Gastrocnemius medialis (tissue), 4 donors: Measurements from ENCODE around the gene DND1. TPM values are rescaled to one million over a fixed set of nuclear protein-coding genes. Genes with fewer than 3 reads are reported as not detected.
"Not testable (repeated sequence)": the region's sequence is repeated elsewhere in the genome, so short reads cannot be mapped to it uniquely, and the experiment has no call there.

Source experiments
- ATAC-seq, 2 donors: fragments of 150-250 bp; one replicate each; pipeline ENCODE4 v1.9.1; 2016
- DNase-seq, 2 donors: peaks; one replicate each; pipeline ENCODE4 v3.0.0-alpha.2; 2019
- H3K27ac ChIP-seq, 4 donors: fragments of 200-600 bp; sonication (generic); 1 replicate in 1 of 4; 2 replicates in 3 of 4; pipeline ENCODE4 v1.5.1; 2016 to 2018; ENCODE audit warnings: mild to moderate bottlenecking in 2 of 4, moderate library complexity in 1 of 4
- H3K27me3 ChIP-seq, 3 donors: fragments of 200-600 bp; sonication (generic) in 2 of 3; 1 replicate in 1 of 3; 2 replicates in 2 of 3; pipeline versions ENCODE4 v1.5.1 to v1.6.0; 2016 to 2019; ENCODE audit warnings: mild to moderate bottlenecking in 1 of 3, moderate library complexity in 1 of 3
- H3K36me3 ChIP-seq, 2 donors: fragments of 200-600 bp; sonication (generic) in 1 of 2; one replicate each; pipeline ENCODE4 v1.5.1; 2017 to 2018
- H3K4me1 ChIP-seq, 2 donors: fragments of 200-600 bp; sonication (generic) in 1 of 2; one replicate each; pipeline ENCODE4 v1.5.1; 2016 to 2017; ENCODE audit warnings: mild to moderate bottlenecking in 2 of 2
- H3K4me3 ChIP-seq, 4 donors: fragments of 200-600 bp; sonication (generic) in 3 of 4; 1 replicate in 1 of 4; 2 replicates in 3 of 4; pipeline ENCODE4 v1.5.1; 2016 to 2019; ENCODE audit warnings: mild to moderate bottlenecking in 2 of 4
- H3K9me3 ChIP-seq, 3 donors: fragments of 200-600 bp; sonication (generic) in 2 of 3; 1 replicate in 1 of 3; 2 replicates in 2 of 3; pipeline ENCODE4 v1.5.1; 2016 to 2019
- POLR2A ChIP-seq, 2 donors: fragments of 450-650 bp; IDR thresholded peaks; one replicate each; pipeline ENCODE4 v1.6.1; 2017; ENCODE audit warnings: antibody characterized with exemption in 2 of 2, mild to moderate bottlenecking in 2 of 2, moderate library complexity in 2 of 2
- in situ Hi-C, 4 donors: fragments of 200-750 bp; cut with MboI; loops; one replicate each; pipeline versions ENCODE4 v1.15.0 to v1.8.0; 2017; ENCODE audit warnings: low sequenced_read_pairs in 4 of 4
- intact Hi-C: fragments of 100-400 bp; cut with DNase I; formaldehyde crosslinking; loops from one replicate; pipeline ENCODE4 v1.15.1; 2023; ENCODE audit warnings: low total_unique reads
- microRNA-seq, 2 donors: library from miRNA; unstranded; fragments of <30 nt; microRNA quantifications; one replicate each; pipeline ENCODE4, GENCODE V29; 2016; ENCODE audit warnings: borderline replicate concordance in 2 of 2
- total RNA-seq, 4 donors: library from RNA; depleted of rRNA; stranded (reverse); fragments of >200 nt; gene quantifications; one replicate each; pipeline versions ENCODE4 v1.1.0 to v1.2.3, GENCODE V29; 2016
- TF ChIP-seq, protein P1 (sequence below), 5 experiments: fragments of 450-650 bp in 3 of 5; fragments of 200-600 bp in 2 of 5; sonication (generic) in 2 of 5; IDR thresholded peaks in 4 of 5; conservative IDR thresholded peaks in 1 of 5; 1 replicate in 4 of 5; 2 replicates in 1 of 5; pipeline ENCODE4 v1.5.1; 2016 to 2019; ENCODE audit warnings: antibody characterized with exemption in 5 of 5, mild to moderate bottlenecking in 3 of 5, moderate library complexity in 3 of 5

The DND1 gene
- total RNA-seq, 4 donors from 2014 or later, result 0.20 to 5.0 (median 1.8) TPM; not detected in 1

DNA sequence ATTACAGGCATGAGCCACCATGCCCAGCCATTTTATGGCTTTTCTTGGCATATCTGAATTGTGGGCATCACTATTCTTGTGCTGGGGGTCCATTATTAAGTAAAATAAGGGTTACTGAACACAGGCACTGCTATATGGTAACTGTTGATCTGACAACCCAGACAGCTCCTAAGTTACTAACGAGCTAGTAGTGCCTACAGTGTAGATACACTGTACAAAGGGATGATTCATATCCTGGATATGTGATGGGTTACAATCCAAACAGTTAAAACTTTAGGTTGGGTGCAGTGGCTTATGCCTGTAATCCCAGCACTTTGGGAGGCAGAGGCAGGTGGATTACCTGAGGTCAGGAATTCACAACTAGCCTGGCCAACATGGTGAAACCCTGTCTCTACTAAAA lies 44.7 kb downstream of the DND1 start:
- TF ChIP-seq, protein P1, sequence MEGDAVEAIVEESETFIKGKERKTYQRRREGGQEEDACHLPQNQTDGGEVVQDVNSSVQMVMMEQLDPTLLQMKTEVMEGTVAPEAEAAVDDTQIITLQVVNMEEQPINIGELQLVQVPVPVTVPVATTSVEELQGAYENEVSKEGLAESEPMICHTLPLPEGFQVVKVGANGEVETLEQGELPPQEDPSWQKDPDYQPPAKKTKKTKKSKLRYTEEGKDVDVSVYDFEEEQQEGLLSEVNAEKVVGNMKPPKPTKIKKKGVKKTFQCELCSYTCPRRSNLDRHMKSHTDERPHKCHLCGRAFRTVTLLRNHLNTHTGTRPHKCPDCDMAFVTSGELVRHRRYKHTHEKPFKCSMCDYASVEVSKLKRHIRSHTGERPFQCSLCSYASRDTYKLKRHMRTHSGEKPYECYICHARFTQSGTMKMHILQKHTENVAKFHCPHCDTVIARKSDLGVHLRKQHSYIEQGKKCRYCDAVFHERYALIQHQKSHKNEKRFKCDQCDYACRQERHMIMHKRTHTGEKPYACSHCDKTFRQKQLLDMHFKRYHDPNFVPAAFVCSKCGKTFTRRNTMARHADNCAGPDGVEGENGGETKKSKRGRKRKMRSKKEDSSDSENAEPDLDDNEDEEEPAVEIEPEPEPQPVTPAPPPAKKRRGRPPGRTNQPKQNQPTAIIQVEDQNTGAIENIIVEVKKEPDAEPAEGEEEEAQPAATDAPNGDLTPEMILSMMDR (IDR thresholded peaks at IDR 0.05 in 4 of 5, conservative IDR thresholded peaks at IDR 0.05 in 1 of 5), result no peak
- no peak for TF ChIP-seq POLR2A (IDR thresholded peaks at IDR 0.05)
- intact Hi-C loops (no loop called here), in situ Hi-C loops (no loop called here)
- Histone ChIP-seq H3K36me3 (no peaks in the 10 kb centered on the region), H3K9me3 (no peaks in the 10 kb centered on the region), H3K4me1 (peaks cover 8 to 13% of the 10 kb centered on the region in 2 donors), H3K4me3 (no peak overlapping the region), H3K27ac (no peak overlapping the region), H3K27me3 (no peaks in the 10 kb centered on the region)
- DNase-seq (no peak), ATAC-seq (no peak)

DNA sequence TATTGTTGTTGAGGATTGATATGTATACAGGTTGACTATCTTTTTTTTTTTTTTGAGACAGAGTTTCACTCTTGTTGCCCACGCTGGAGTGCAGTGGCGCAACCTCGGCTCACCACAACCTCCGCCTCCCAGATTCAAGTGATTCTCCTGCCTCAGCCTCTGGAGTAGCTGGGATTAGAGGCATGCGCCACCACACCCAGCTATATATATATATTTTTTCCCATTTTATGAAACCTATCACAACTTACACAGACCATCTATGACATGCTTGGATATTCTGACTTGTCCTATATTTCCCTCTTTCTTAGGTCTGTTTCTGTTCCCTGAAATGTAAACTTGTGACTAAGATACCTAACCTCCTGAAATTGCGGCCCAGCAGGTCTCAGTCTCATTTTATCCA lies 45.4 kb downstream of the DND1 start:
- Histone ChIP-seq H3K27ac (no peak overlapping the region), H3K4me1 (peaks cover 3 to 7% of the 10 kb centered on the region in 2 donors), H3K9me3 (no peaks in the 10 kb centered on the region), H3K36me3 (no peaks in the 10 kb centered on the region), H3K4me3 (no peak overlapping the region), H3K27me3 (no peaks in the 10 kb centered on the region)
- TF ChIP-seq POLR2A (IDR thresholded peaks at IDR 0.05), result no peak
- TF ChIP-seq, protein P1 (IDR thresholded peaks at IDR 0.05 in 4 of 5, conservative IDR thresholded peaks at IDR 0.05 in 1 of 5), result no peak
- in situ Hi-C loops (no loop called here), intact Hi-C loops (no loop called here)
- ATAC-seq (no peak), DNase-seq (no peak)

DNA sequence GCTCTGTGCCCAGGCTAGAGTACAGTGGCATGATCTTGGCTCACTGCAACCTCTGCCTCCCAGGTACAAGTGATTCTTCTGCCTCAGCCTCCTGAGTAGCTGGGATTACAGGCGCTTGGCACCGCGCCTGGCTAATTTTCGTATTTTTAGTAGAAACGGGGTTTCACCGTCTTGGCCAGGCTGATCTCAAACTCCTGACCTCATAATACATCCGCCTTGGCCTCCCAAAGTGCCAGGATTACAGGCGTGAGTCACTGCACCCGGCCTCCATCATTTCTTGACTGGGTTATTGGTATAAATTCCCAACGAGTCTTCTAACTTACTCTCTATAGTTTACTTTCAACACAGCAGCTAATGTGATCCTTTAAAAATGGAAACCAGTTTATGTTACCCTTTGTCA lies 48.5 kb downstream of the DND1 start:
- H3K36me3 ChIP-seq, H3K4me3 ChIP-seq, in situ Hi-C loops, H3K27me3 ChIP-seq, H3K27ac ChIP-seq, DNase-seq, H3K9me3 ChIP-seq, H3K4me1 ChIP-seq, ATAC-seq, intact Hi-C loops: not testable (repeated sequence)

DNA sequence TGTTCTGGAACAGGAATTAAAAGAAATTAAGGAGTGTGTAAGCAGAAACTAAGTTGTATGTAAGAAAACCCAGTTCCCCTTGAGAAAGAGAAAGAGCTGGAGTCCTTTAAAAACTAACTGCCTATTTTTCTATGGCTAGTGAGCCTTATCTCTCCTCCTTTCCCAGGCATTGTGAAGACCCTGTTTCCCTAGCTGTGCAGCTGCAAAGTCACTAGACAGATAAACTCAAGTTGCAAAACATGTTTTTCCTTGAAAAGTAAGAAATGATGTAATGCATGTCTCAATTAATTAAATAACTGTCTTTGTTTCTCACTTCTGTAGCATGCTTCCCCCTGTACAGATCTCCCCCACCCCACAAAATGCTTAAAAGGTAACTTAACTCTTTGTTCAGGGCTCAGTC lies 50.3 kb downstream of the DND1 start:
- ATAC-seq, H3K4me3 ChIP-seq, H3K27ac ChIP-seq, H3K36me3 ChIP-seq, intact Hi-C loops, H3K9me3 ChIP-seq, in situ Hi-C loops, H3K4me1 ChIP-seq, DNase-seq, H3K27me3 ChIP-seq: not testable (repeated sequence)

DNA sequence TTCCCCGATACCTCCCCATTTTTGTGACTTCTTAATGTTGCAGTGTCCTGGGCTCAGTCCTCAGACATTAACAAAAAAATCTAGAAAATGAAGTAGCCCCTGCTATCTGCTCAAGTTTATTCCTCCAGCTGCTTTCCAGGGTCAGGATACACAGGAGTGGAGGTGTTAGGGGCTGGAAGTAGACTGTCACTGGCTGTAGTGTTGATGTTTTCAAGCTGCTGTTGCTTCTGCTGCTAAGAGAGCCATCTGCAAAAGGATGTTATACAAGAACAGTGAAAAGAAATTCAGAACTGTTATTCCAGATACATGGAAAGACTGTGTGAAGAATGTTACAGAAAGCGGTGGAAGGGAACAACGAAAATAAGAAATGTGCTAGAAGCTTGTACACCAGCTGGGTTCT lies 51.1 kb downstream of the DND1 start:
- intact Hi-C loops, result no loop called here
- in situ Hi-C loops, result no loop called here
- Histone ChIP-seq H3K27ac (no peak overlapping the region), H3K9me3 (no peaks in the 10 kb centered on the region), H3K36me3 (no peaks in the 10 kb centered on the region), H3K4me1 (no peaks in the 10 kb centered on the region), H3K27me3 (no peaks in the 10 kb centered on the region), H3K4me3 (no peak overlapping the region)
- ATAC-seq, result no peak
- no peak for DNase-seq
- no peak for TF ChIP-seq POLR2A (IDR thresholded peaks at IDR 0.05)
- TF ChIP-seq, protein P1 (IDR thresholded peaks at IDR 0.05 in 4 of 5, conservative IDR thresholded peaks at IDR 0.05 in 1 of 5), result no peak

Small RNA genes lying within 50 kb of the gene (microRNA-seq; reads per million reads assigned to microRNA genes)
- 0 to 1.2 reads per million in 2 donors for gene MIR3655

Other genes starting within 250 kb of the DND1 start
- 100 to 1,000 TPM in 1 of 4 donors, 10 to 100 TPM in 3; 38.6 to 118 (median 51.8) TPM for gene EIF4EBP3, start 125.9 kb downstream of the DND1 start, total RNA-seq
- gene SRA1, start 116.1 kb downstream of the DND1 start, total RNA-seq, result 10 to 100 TPM; 34.1 to 67.3 (median 40.6) TPM
- gene APBB3, start 109.0 kb downstream of the DND1 start, total RNA-seq, result 10 to 100 TPM in 2 of 4 donors, 1 to 10 TPM in 2; 4.1 to 12.5 (median 9.0) TPM
- 100 to 1,000 TPM in 2 of 4 donors, 10 to 100 TPM in 2; 71.7 to 152 (median 114) TPM for gene SLC35A4, start 108.7 kb downstream of the DND1 start, total RNA-seq
- gene CD14, start 40.4 kb downstream of the DND1 start, total RNA-seq, result 10 to 100 TPM; 12.2 to 22.9 (median 16.1) TPM
- 10 to 100 TPM in 2 of 4 donors, 1 to 10 TPM in 2; 5.1 to 15.4 (median 9.5) TPM for gene TMCO6, start 34.1 kb downstream of the DND1 start, total RNA-seq
- 100 to 1,000 TPM in 2 of 4 donors, 10 to 100 TPM in 2; 86.9 to 121 (median 102) TPM for gene NDUFA2, start 25.9 kb downstream of the DND1 start, total RNA-seq
- gene IK, start 25.7 kb downstream of the DND1 start, total RNA-seq, result 100 to 1,000 TPM in 3 of 4 donors, 10 to 100 TPM in 1; 94.5 to 169 (median 143) TPM
- gene WDR55, start 8.7 kb downstream of the DND1 start, total RNA-seq, result 10 to 100 TPM; 10.9 to 18.7 (median 15.1) TPM
- gene HARS1, start 17.8 kb upstream of the DND1 start, total RNA-seq, result 10 to 100 TPM; 38.2 to 72.9 (median 59.4) TPM
- gene HARS2, start 17.9 kb upstream of the DND1 start, total RNA-seq, result 10 to 100 TPM; 25.2 to 36.0 (median 27.0) TPM
- gene ZMAT2, start 26.9 kb upstream of the DND1 start, total RNA-seq, result 10 to 100 TPM; 44.2 to 56.5 (median 51.9) TPM
- not detected for gene PCDHA1, start 112.6 kb upstream of the DND1 start, total RNA-seq
- gene PCDHA2, start 121.3 kb upstream of the DND1 start, total RNA-seq, result under 1 TPM in 1 of 4 donors, not detected in 3; 0.12 TPM
- gene PCDHA3, start 127.5 kb upstream of the DND1 start, total RNA-seq, result under 1 TPM in 2 of 4 donors, not detected in 2; 0.07 to 0.20 TPM
- gene PCDHA4, start 133.5 kb upstream of the DND1 start, total RNA-seq, result under 1 TPM in 2 of 4 donors, not detected in 2; 0.20 to 0.23 TPM
- gene PCDHA5, start 148.0 kb upstream of the DND1 start, total RNA-seq, result not detected
- under 1 TPM in 2 of 4 donors, not detected in 2; 0.10 to 0.19 TPM for gene PCDHA6, start 154.4 kb upstream of the DND1 start, total RNA-seq
- gene PCDHA7, start 160.7 kb upstream of the DND1 start, total RNA-seq, result under 1 TPM in 2 of 4 donors, not detected in 2; 0.15 to 0.24 TPM
- under 1 TPM in 1 of 4 donors, not detected in 3; 0.18 TPM for gene PCDHA8, start 167.6 kb upstream of the DND1 start, total RNA-seq
- under 1 TPM in 2 of 4 donors, not detected in 2; 0.07 TPM for gene PCDHA9, start 174.8 kb upstream of the DND1 start, total RNA-seq
- gene PCDHA10, start 182.3 kb upstream of the DND1 start, total RNA-seq, result under 1 TPM in 3 of 4 donors, not detected in 1; 0.05 to 0.15 (median 0.07) TPM
- gene PCDHA11, start 195.4 kb upstream of the DND1 start, total RNA-seq, result not detected
- gene PCDHA12, start 201.7 kb upstream of the DND1 start, total RNA-seq, result under 1 TPM in 1 of 4 donors, not detected in 3; 0.05 TPM
- not detected for gene PCDHA13, start 208.5 kb upstream of the DND1 start, total RNA-seq